ENCODE measurements around the gene BMPR1A.
"Not testable (repeated sequence)": the region's sequence is repeated elsewhere in the genome, so short reads cannot be mapped to it uniquely, and the experiment has no call there.

The BMPR1A gene

DNA sequence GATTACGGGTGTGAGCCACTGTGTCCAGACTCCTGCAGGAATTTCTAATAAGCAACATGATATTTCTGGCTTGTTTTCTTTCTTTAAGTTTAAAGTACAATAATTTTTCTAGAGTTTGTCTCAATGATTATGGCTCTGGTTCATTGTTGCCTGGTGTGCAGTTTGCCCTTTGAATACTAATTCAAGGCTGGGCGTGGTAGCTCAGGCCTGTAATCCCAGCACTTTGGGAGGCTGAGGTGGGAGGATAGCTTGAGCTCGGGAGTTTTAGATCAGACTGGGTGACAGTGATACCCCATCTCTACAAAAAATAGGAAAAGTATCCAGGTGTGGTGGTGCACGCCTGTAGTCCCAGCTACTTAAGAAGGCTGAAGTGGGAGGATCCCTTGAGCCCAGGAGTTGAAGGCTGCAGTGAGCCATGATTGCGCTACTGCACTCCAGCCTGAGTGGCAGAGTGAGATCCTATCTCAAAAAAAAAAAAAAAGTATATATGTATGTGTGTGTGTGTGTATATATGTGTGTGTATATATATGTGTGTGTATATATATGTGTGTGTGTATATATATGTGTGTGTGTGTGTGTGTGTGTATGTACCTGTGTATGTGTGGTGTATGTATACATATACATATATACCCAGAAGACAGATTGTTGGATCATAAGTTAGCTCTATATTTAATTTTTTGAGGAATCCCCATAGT, 220.1 kb downstream of the BMPR1A start:
- DNase-seq: no peak

DNA sequence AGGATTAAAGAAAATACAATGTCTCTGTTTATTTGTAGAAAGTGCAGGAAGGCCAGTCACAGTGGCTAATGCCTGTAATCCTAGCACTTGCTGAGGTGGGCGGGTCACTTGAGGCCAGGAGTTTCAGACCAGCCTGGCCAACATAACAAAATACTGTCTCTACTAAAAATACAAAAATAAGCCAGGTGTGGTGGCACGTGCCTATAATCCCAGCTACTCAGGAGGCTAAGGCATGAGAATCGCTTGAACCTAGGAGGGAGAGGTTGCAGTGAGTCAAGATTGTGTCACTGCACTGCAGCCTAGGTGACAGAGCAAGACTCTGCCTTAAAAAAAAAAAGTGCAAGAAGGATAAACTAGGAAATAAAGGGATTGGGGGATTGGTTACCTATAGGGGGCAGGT, 222.0 kb downstream of the BMPR1A start:
- DNase-seq: not testable (repeated sequence)

DNA sequence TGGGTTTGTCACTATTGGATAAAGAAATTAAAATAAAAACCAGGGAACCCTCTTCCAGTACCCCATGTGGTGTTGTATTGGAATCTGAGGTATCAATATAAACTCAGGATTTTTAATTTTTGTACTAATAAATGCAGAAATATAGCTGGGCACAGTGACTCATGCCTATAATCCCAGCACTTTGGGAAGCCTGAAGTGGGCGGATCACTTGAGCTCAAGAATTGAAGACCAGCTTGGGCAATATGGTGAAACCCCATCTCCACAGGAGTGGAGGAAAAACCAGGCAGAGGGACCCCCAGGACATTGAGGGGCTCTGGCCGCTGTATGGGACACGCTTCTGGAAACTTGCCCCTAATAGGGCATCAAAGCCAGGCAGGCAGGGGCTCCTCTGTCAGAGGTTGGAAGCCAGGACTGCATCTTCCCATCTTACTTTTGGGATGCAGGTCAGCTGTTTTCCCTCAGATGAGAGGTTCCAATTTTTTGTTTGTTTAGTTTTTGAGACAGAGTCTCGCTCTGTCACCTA, 222.9 kb downstream of the BMPR1A start:
- no peak for DNase-seq

DNA sequence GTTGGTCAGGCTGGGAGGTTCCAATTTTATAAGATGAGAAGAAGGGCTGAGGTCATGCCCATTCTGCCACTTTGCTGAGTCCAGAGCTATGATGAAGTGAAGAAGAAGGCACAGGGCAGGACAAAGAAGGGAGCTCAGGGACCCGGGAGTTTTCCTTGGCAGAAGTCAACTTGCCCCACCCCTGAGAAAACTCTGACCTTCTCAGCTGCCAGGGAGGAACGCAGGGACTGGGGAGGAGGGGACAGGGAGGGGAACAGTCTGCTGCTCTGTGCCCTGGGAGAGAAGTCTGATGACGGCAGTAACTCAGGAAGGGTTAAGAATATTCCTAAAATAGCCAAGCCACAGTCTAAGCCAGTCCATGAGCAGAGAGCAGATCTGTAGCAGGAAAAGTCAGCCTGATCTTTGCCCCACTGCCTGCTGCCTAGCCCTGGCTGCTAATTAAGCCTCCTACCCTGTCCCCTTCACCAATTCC, 223.6 kb downstream of the BMPR1A start:
- DNase-seq: no peak

DNA sequence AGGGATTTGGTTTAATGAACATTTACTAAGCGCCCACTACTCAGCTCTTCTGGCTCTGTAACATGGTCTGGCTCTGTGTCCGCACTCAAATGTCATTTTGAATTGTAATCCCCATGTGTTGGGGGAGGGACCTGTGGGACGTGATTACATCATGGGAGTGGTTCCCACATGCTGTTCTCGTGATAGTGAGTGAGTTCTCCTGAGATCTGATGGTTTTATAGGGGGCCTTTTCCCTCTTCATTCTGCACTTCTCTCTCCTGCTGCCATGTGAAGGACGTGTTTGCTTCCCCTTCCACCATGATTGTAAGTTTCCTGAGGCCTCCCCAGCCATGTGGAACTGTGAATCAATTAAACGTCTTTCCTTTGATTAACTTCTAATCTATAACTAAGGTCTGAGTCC, 224.6 kb downstream of the BMPR1A start:
- DNase-seq: not testable (repeated sequence)

DNA sequence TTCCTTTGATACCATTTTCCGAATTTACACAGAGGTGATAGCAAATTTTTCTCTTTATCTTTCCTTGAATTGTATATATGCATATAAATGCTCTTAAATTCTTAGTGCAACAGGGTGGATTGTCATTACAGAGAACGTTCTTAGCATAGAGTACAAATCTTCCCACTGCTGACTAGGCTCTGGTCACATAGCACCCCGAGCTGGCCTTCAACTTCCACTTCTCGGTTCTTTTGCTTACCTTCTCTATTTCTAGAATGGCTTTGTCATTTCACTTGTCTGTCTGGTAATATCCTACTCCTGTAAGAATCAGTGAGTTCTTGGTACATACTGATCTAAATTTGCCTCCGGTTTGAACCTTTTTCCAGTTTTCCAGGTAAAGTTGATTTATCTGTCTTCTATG, 225.3 kb downstream of the BMPR1A start:
- no peak for DNase-seq

Data from NCI-H1436 (cell line).